Measurements from ENCODE around the gene CAMLG.
"Not testable (repeated sequence)": the region's sequence is repeated elsewhere in the genome, so short reads cannot be mapped to it uniquely, and the experiment has no call there.

The CAMLG gene

DNA sequence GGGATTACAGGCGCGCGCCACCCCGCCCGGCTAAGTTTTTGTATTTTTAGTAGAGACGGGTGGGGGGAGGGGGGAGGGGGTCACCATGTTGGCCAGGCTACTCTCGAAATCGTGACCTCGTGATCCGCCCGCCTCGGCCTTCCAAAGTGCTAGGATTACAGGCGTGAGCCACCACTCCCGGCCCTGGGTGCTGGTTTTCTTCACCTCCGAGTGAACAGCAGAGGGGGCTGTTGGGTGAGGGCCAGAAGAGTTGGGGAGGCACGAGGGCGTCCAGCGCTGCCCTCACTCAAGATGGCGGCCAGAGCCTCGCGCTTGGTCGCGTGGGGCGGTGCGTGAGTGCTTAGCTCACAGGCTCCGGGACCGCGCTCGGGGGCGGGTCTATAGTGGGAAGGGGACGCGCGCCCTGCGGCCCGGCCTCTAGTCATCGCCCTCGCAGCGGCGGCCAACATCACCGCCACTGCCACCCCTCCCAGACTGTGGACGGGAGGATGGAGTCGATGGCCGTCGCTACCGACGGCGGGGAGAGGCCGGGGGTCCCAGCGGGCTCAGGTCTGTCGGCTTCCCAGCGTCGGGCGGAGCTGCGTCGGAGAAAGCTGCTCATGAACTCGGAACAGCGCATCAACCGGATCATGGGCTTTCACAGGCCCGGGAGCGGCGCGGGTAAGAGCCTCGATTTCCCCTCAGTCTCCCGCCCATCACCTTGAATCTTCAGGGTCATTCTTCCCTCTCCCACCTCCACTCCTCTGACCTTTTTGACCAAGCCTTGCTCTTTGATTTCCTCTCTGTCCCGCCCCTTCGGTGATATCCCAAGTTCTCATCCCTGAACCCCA lies at the start of gene CAMLG:
CAMLG (plus strand) TSS at position 416 of the 830 bp plus-strand sequence; CDS start at position 489, 73 bp downstream.
- DNase-seq (ENCODE audit: low read depth) = peak; percentile 99
- H3K4me1 ChIP-seq (ENCODE audit: control insufficient read depth, insufficient read depth, low read length) = peaks cover 11% of the 10 kb centered on the region
- H3K9ac ChIP-seq (ENCODE audit: low read length) = peak within 1 kb of the TSS; percentile 95
- peaks cover 10% of the 10 kb centered on the region for H3K36me3 ChIP-seq (ENCODE audit: control insufficient read depth, insufficient read depth, low read length, severe bottlenecking)
- peak within 1 kb of the TSS; percentile 89 for H3K4me3 ChIP-seq (ENCODE audit: low read length)
- no peaks in the 10 kb centered on the region for H3K27me3 ChIP-seq (replicated peaks; ENCODE audit: control insufficient read depth, insufficient read depth, low read length)
- no peaks in the 10 kb centered on the region for H3K9me3 ChIP-seq (ENCODE audit: control insufficient read depth, low read length)

DNA sequence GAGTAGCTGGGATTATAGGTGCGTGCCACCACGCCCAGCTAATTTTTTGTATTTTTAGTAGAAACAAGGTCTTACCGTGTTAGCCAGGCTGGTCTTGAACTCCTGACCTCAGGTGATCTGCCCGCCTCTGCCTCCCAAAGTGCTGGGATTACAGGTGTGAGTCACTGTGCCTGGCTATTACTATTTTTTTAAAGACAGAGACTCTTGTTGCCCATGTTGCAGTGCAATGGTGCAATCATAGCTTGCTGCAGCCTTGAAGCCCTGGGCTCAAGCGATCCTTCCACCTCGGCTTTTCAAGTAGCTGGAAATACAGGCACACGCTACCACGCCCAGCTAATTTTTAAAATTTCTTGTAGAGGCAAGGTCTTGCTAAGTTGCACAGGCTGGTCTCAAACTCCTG lies 48.2 kb upstream of the CAMLG start:
- H3K9ac ChIP-seq (ENCODE audit: low read length); H3K9me3 ChIP-seq (ENCODE audit: control insufficient read depth, low read length); H3K4me3 ChIP-seq (ENCODE audit: low read length); H3K27me3 ChIP-seq (replicated peaks; ENCODE audit: control insufficient read depth, insufficient read depth, low read length); DNase-seq (ENCODE audit: low read depth); H3K4me1 ChIP-seq (ENCODE audit: control insufficient read depth, insufficient read depth, low read length): not testable (repeated sequence)
- H3K36me3 ChIP-seq (ENCODE audit: control insufficient read depth, insufficient read depth, low read length, severe bottlenecking) = peaks cover 88% of the 10 kb centered on the region

DNA sequence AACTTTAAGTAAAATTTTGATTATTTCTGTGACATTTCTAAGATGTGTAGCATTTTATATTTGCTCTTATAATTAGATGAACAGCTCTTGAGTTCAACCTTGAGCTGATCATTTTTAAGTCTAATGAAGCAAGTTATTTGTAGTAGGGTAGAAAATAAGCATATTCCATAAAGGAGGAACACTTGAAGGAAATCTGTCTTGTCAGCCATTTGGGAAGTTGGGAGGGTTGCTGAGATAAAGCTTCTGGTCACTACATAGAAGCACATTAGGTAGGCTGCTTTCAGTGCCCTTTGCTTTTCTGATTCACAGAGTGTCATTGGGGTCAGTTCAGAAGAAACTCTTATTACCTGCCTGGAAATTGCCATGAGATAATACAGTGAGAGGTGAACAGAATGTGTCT lies 45.6 kb upstream of the CAMLG start:
- peaks cover 75% of the 10 kb centered on the region for H3K36me3 ChIP-seq (ENCODE audit: control insufficient read depth, insufficient read depth, low read length, severe bottlenecking)

DNA sequence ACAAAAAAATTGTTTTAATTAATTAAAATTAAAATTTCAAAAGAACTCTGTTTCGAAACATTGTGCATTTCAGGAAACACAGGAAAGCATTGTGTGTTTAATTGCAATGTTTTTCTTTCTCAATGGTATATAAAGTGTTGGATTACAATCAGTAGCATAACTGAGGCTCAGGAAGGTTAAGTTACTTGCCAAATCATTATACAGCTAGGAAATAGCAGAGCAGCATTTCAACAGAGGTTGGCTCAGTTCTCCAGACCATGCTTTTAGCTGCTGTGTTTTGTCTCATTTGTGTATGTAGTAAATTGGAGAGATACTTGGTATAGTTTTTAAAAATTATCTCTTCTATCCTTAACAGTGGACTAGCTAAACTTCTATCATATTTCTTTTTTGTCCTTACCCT lies 30.0 kb upstream of the CAMLG start:
- Histone ChIP-seq H3K4me3 (ENCODE audit: low read length) (no peak overlapping the region), H3K4me1 (ENCODE audit: control insufficient read depth, insufficient read depth, low read length) (peaks cover 7% of the 10 kb centered on the region), H3K36me3 (ENCODE audit: control insufficient read depth, insufficient read depth, low read length, severe bottlenecking) (peaks cover 79% of the 10 kb centered on the region), H3K9ac (ENCODE audit: low read length) (no peak overlapping the region), H3K27me3 (replicated peaks; ENCODE audit: control insufficient read depth, insufficient read depth, low read length) (no peaks in the 10 kb centered on the region), H3K9me3 (ENCODE audit: control insufficient read depth, low read length) (no peaks in the 10 kb centered on the region)
- peak; percentile 77 for DNase-seq (ENCODE audit: low read depth)

More for the DNA sequence above, 45.6 kb upstream of the CAMLG start:
- no peak overlapping the region for H3K9ac ChIP-seq (ENCODE audit: low read length)
- no peaks in the 10 kb centered on the region for H3K27me3 ChIP-seq (replicated peaks; ENCODE audit: control insufficient read depth, insufficient read depth, low read length)
- no peak for DNase-seq (ENCODE audit: low read depth)
- H3K9me3 ChIP-seq (ENCODE audit: control insufficient read depth, low read length) = no peaks in the 10 kb centered on the region
- no peak overlapping the region for H3K4me3 ChIP-seq (ENCODE audit: low read length)
- H3K4me1 ChIP-seq (ENCODE audit: control insufficient read depth, insufficient read depth, low read length) = no peaks in the 10 kb centered on the region

DNA sequence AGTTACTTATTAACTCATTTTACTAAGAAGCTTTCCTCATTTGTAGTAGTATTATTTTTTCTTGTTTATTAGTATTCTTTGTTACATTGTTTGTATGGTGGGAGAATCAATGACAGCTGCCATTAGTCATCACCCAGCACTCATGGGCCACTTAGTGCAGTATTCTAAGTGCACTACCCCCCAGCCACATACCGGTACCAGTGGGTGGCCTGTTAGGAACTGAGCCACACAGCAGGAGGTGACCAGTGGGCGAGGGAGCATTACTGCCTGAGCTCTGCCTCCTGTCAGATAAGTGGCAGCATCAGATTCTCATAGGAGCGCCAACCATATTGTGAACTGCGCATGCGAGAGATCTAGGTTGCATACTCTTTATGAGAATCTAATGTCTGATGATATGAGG lies 24.2 kb upstream of the CAMLG start:
- DNase-seq (ENCODE audit: low read depth) = no peak
- no peak overlapping the region for H3K4me3 ChIP-seq (ENCODE audit: low read length)
- H3K36me3 ChIP-seq (ENCODE audit: control insufficient read depth, insufficient read depth, low read length, severe bottlenecking) = peaks cover 85% of the 10 kb centered on the region
- H3K4me1 ChIP-seq (ENCODE audit: control insufficient read depth, insufficient read depth, low read length) = no peaks in the 10 kb centered on the region
- no peaks in the 10 kb centered on the region for H3K9me3 ChIP-seq (ENCODE audit: control insufficient read depth, low read length)
- H3K9ac ChIP-seq (ENCODE audit: low read length) = no peak overlapping the region
- no peaks in the 10 kb centered on the region for H3K27me3 ChIP-seq (replicated peaks; ENCODE audit: control insufficient read depth, insufficient read depth, low read length)

DNA sequence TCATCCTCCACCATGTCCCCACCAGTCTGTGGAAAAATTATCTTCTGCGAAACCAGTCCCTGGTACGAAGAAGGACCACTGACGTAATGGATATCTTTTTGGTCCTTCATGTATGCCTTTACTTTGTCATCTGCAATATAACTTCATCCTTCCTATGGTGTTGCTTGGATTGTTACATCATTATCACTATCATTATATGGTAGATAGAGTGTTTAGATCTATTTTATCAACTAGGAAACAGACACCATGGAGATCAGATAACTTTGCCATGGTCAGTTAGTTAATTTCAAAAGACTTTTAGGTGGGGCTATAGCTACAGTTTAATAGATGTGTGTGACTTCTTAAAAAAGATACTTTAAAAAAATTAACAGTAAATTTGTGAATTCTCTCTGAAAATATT lies 23.8 kb upstream of the CAMLG start:
- no peaks in the 10 kb centered on the region for H3K9me3 ChIP-seq (ENCODE audit: control insufficient read depth, low read length)
- DNase-seq (ENCODE audit: low read depth) = no peak
- peaks cover 85% of the 10 kb centered on the region for H3K36me3 ChIP-seq (ENCODE audit: control insufficient read depth, insufficient read depth, low read length, severe bottlenecking)
- H3K9ac ChIP-seq (ENCODE audit: low read length) = no peak overlapping the region
- H3K4me1 ChIP-seq (ENCODE audit: control insufficient read depth, insufficient read depth, low read length) = no peaks in the 10 kb centered on the region
- H3K27me3 ChIP-seq (replicated peaks; ENCODE audit: control insufficient read depth, insufficient read depth, low read length) = no peaks in the 10 kb centered on the region
- no peak overlapping the region for H3K4me3 ChIP-seq (ENCODE audit: low read length)

DNA sequence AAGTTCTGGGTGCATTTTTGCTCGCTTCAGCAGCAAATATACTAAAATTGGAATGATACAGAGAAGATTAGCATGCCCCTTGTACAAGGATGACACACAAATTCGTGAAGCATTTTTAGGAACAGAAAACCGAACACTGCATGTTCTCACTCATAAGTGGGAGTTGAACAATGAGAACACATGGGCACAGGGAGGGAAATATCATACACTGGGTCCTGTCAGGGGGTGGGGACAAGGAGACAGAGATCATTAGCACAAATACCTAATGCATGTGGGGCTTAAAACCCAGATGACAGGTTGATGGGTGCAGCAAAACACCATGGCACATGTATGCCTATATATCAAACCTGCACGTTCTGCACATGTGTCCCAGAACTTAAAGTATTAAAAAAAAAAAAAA lies 22.9 kb upstream of the CAMLG start:
- H3K9ac ChIP-seq (ENCODE audit: low read length); H3K4me1 ChIP-seq (ENCODE audit: control insufficient read depth, insufficient read depth, low read length); H3K4me3 ChIP-seq (ENCODE audit: low read length); DNase-seq (ENCODE audit: low read depth); H3K9me3 ChIP-seq (ENCODE audit: control insufficient read depth, low read length); H3K27me3 ChIP-seq (replicated peaks; ENCODE audit: control insufficient read depth, insufficient read depth, low read length): not testable (repeated sequence)
- peaks cover 85% of the 10 kb centered on the region for H3K36me3 ChIP-seq (ENCODE audit: control insufficient read depth, insufficient read depth, low read length, severe bottlenecking)

DNA sequence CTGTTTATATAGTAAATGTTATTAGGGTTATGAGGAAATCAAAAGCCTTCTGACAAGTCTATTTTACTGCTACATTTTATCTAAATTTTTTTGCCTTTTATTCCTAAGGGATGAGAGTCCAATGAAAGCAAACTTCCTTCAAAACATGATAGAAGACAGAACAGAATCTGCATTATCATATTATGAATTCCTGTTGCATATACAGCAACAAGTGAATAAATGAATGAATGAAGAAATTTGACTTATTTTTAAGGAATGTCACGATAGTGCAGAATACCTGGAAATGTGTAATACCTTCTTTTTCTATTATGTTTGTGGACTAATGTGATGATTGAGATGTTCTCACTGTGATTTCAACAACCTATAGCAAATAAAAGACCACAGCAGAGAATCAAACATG lies 13.5 kb upstream of the CAMLG start:
- Histone ChIP-seq H3K36me3 (ENCODE audit: control insufficient read depth, insufficient read depth, low read length, severe bottlenecking) (peaks cover 65% of the 10 kb centered on the region), H3K4me1 (ENCODE audit: control insufficient read depth, insufficient read depth, low read length) (no peaks in the 10 kb centered on the region), H3K9me3 (ENCODE audit: control insufficient read depth, low read length) (no peaks in the 10 kb centered on the region), H3K4me3 (ENCODE audit: low read length) (no peak overlapping the region), H3K27me3 (replicated peaks; ENCODE audit: control insufficient read depth, insufficient read depth, low read length) (no peaks in the 10 kb centered on the region), H3K9ac (ENCODE audit: low read length) (no peak overlapping the region)
- DNase-seq (ENCODE audit: low read depth) = no peak

DNA sequence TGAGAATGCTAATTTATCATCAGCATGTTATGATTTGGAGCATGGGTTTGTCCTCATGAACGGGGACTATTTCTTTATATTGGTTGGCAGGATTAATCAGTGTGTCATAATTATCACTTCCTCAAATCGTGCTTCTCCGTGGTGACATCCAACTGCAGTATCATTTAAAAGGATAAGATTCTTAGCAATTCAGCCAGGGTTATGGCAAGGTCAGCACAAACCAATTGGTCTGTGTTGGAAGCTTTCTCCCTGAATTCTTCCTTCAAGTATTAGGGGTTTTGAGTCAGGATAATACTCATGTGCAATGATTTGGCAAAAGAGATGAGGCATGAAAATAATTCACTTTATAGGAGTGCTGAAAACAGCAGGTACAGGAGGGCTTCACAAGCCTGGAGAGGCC lies 5.5 kb upstream of the CAMLG start:
- Histone ChIP-seq H3K27me3 (replicated peaks; ENCODE audit: control insufficient read depth, insufficient read depth, low read length) (no peaks in the 10 kb centered on the region), H3K4me1 (ENCODE audit: control insufficient read depth, insufficient read depth, low read length) (no peaks in the 10 kb centered on the region), H3K36me3 (ENCODE audit: control insufficient read depth, insufficient read depth, low read length, severe bottlenecking) (no peaks in the 10 kb centered on the region), H3K4me3 (ENCODE audit: low read length) (no peak overlapping the region), H3K9me3 (ENCODE audit: control insufficient read depth, low read length) (no peaks in the 10 kb centered on the region), H3K9ac (ENCODE audit: low read length) (no peak overlapping the region)
- DNase-seq (ENCODE audit: low read depth) = no peak

DNA sequence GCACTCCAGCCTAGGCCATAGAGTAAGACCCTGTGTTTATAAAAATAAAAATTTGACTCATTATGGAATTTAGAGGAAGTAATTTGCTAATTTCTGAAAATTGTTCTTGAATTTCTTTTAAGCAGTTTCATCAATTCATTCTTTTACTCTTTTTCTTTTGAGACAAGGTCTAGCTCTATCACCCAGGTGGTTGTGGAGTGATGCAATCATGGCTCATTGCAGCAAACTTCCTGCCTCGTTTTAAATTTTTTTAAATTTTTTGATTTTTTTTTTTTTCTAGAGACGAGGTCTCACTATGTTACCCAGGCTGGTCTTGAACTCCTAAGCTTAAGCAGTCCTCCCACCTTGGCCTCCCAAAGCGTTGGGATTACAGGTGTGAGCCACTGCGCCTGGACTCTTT lies 3.1 kb upstream of the CAMLG start:
- Histone ChIP-seq H3K9me3 (ENCODE audit: control insufficient read depth, low read length) (no peaks in the 10 kb centered on the region), H3K27me3 (replicated peaks; ENCODE audit: control insufficient read depth, insufficient read depth, low read length) (no peaks in the 10 kb centered on the region), H3K4me1 (ENCODE audit: control insufficient read depth, insufficient read depth, low read length) (peaks cover 11% of the 10 kb centered on the region), H3K9ac (ENCODE audit: low read length) (no peak overlapping the region), H3K4me3 (ENCODE audit: low read length) (no peak overlapping the region), H3K36me3 (ENCODE audit: control insufficient read depth, insufficient read depth, low read length, severe bottlenecking) (no peaks in the 10 kb centered on the region)
- DNase-seq (ENCODE audit: low read depth) = no peak

DNA sequence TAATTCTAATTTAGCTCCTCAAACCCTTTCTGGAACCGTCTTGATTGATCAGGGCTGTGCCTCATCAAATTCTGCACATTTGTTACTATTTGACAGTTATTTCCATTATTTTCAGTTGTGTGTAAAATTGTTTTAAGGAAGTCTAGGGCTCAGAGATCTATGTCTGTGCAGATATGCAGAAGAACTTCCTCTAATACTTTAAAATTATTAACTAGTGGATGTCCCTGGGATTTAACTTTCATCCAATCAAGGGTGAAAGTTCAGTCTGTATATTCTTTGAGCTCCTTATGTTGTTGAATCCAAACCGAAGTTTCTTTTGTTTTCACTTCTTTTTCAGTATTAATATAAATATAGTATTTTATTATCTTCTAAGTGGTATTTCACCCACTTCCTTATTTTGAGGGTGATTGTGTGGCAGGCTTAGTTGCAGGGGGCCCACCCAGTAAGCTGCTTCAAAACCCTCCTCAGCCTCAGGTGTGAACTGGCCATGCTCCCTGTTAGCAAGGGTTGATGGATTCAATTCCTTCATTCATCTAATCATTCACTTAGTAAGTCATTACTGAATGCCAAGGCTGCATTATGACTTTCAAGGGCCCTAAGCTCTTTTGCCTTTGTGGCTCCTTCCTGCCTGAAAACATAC lies 2.1 kb upstream of the CAMLG start:
- H3K4me3 ChIP-seq (ENCODE audit: low read length) = no peak overlapping the region
- peaks cover 11% of the 10 kb centered on the region for H3K4me1 ChIP-seq (ENCODE audit: control insufficient read depth, insufficient read depth, low read length)
- no peaks in the 10 kb centered on the region for H3K27me3 ChIP-seq (replicated peaks; ENCODE audit: control insufficient read depth, insufficient read depth, low read length)
- no peak for DNase-seq (ENCODE audit: low read depth)
- H3K9ac ChIP-seq (ENCODE audit: low read length) = no peak overlapping the region
- peaks cover under 1% of the 10 kb centered on the region for H3K36me3 ChIP-seq (ENCODE audit: control insufficient read depth, insufficient read depth, low read length, severe bottlenecking)
- H3K9me3 ChIP-seq (ENCODE audit: control insufficient read depth, low read length) = no peaks in the 10 kb centered on the region

Data from adipocyte (in vitro differentiated cells).